CD4-positive, CD25-positive, alpha-beta regulatory T cell (primary cell): ENCODE results near the gene SMU1. TPM values are rescaled to one million over a fixed set of nuclear protein-coding genes. Genes with fewer than 3 reads are reported as not detected.

Experiments used
- ATAC-seq, 2 donors: fragments of 150-1000 bp; cut with Tn5 transposase; one replicate each; pipeline ENCODE4 v1.10.0; 2021; ENCODE audit warnings: low read depth in 2 of 2, moderate number of reproducible peaks in 2 of 2, moderate library complexity in 1 of 2
- DNase-seq, 3 donors: peaks; one replicate each; pipeline versions ENCODE4 v3.0.0 to v3.0.0-alpha.2; 2012 to 2022; ENCODE audit warnings: mixed read lengths in 1 of 3
- H3K27ac ChIP-seq: one replicate; pipeline ENCODE4 v1.7.0; 2013; ENCODE audit warnings: mild to moderate bottlenecking, low read length; ENCODE audit not compliant: insufficient read depth, poor library complexity, severe bottlenecking
- H3K27me3 ChIP-seq: one replicate; pipeline ENCODE4 v1.7.0; 2013; ENCODE audit warnings: low read length; ENCODE audit not compliant: control insufficient read depth, insufficient read depth
- H3K36me3 ChIP-seq: one replicate; pipeline ENCODE4 v1.7.0; 2013; ENCODE audit warnings: mild to moderate bottlenecking, low read length, moderate library complexity; ENCODE audit not compliant: control insufficient read depth, insufficient read depth
- H3K4me1 ChIP-seq: 2 replicates; pipeline ENCODE4 v1.7.0; 2013; ENCODE audit warnings: mild to moderate bottlenecking, low read length; ENCODE audit not compliant: insufficient read depth, control insufficient read depth, poor library complexity, severe bottlenecking
- H3K4me3 ChIP-seq: one replicate; pipeline ENCODE4 v1.7.0; 2013; ENCODE audit warnings: low read depth, mild to moderate bottlenecking, low read length, moderate library complexity
- H3K9me3 ChIP-seq, 2 experiments: 1 replicate in 1 of 2; 2 replicates in 1 of 2; pipeline ENCODE4 v1.7.0; 2013; ENCODE audit warnings: low read length in 2 of 2, mild to moderate bottlenecking in 1 of 2, moderate library complexity in 1 of 2; ENCODE audit not compliant: control insufficient read depth in 2 of 2
- H3K27ac Mint-ChIP-seq, 3 donors: one replicate each; pipeline ENCODE4 v1.8.0; 2020 to 2022; ENCODE audit warnings: mild to moderate bottlenecking in 3 of 3, mixed read lengths in 3 of 3, moderate library complexity in 2 of 3
- H3K27me3 Mint-ChIP-seq: one replicate; pipeline ENCODE4 v1.8.0; 2022; ENCODE audit warnings: mild to moderate bottlenecking, mixed read lengths
- H3K36me3 Mint-ChIP-seq: one replicate; pipeline ENCODE4 v1.8.0; 2020; ENCODE audit warnings: mixed read lengths
- H3K4me1 Mint-ChIP-seq, 4 donors: one replicate each; pipeline ENCODE4 v1.8.0; 2020 to 2022; ENCODE audit warnings: mixed read lengths in 4 of 4, mild to moderate bottlenecking in 1 of 4
- H3K4me3 Mint-ChIP-seq, 4 donors: one replicate each; pipeline ENCODE4 v1.8.0; 2020 to 2022; ENCODE audit warnings: mild to moderate bottlenecking in 4 of 4, mixed read lengths in 4 of 4, moderate library complexity in 3 of 4
- H3K9me3 Mint-ChIP-seq, 7 donors: one replicate each; pipeline ENCODE4 v1.8.0; 2020 to 2022; ENCODE audit warnings: mixed read lengths in 7 of 7, mild to moderate bottlenecking in 3 of 7, moderate library complexity in 2 of 7
- polyA plus RNA-seq, 4 donors: library from polyadenylated mRNA; unstranded; fragments of 300-500 nt; fragmentation: Illumina TruSeq; gene quantifications; one replicate each; pipeline ENCODE4 v1.2.3, GENCODE V29; 2021
- total RNA-seq: library from RNA; stranded (reverse); gene quantifications from one replicate; pipeline ENCODE4 v1.2.3, GENCODE V29; 2022

SMU1 gene
- total and polyA plus RNA-seq, 5 donors from 2014 or later: 22.7 to 27.9 (median 24.5) TPM

- peaks cover 43% of the 10 kb centered on the region for H3K36me3 Mint-ChIP-seq
- H3K4me3 ChIP-seq: no peak overlapping the region
- H3K9me3 ChIP-seq: no peaks in the 10 kb centered on the region
- H3K27ac Mint-ChIP-seq: peak overlapping the region in 1 of 3 donors; percentile 62
- no peak overlapping the region for H3K27ac ChIP-seq
- H3K36me3 ChIP-seq: peaks cover 87% of the 10 kb centered on the region
- DNase-seq: no peak
- no peaks in the 10 kb centered on the region for H3K9me3 Mint-ChIP-seq
- no peak for ATAC-seq
- H3K4me1 Mint-ChIP-seq: peaks cover 7 to 24% (median 11%) of the 10 kb centered on the region in 4 donors
- H3K4me1 ChIP-seq: no peaks in the 10 kb centered on the region
- no peaks in the 10 kb centered on the region for H3K27me3 Mint-ChIP-seq
- H3K27me3 ChIP-seq: no peaks in the 10 kb centered on the region
- no peak overlapping the region for H3K4me3 Mint-ChIP-seq
Observed at GRCh38 chr9:33065157-33066076, 11.1 kb downstream of the SMU1 start.

- Mint-ChIP-seq H3K36me3 (peaks cover 38% of the 10 kb centered on the region), H3K9me3 (no peaks in the 10 kb centered on the region)
Observed at GRCh38 chr9:33051144-33051543, 25.3 kb downstream of the SMU1 start.

GRCh38 chr9:33049680-33050361, 26.7 kb downstream of the SMU1 start:
- Mint-ChIP-seq H3K4me3 (no peak overlapping the region), H3K36me3 (peaks cover 35% of the 10 kb centered on the region), H3K27me3 (no peaks in the 10 kb centered on the region), H3K27ac (peak overlapping the region in 1 of 3 donors; percentile 38), H3K9me3 (no peaks in the 10 kb centered on the region), H3K4me1 (peaks cover 4 to 15% (median 6%) of the 10 kb centered on the region in 4 donors)
- H3K4me3 ChIP-seq: no peak overlapping the region
- ATAC-seq (no peak), DNase-seq (no peak)
- no peaks in the 10 kb centered on the region for H3K9me3 ChIP-seq
- no peaks in the 10 kb centered on the region for H3K4me1 ChIP-seq
- peaks cover 63% of the 10 kb centered on the region for H3K36me3 ChIP-seq
- no peaks in the 10 kb centered on the region for H3K27me3 ChIP-seq
- no peak overlapping the region for H3K27ac ChIP-seq

More at GRCh38 chr9:33051144-33051543, 25.3 kb downstream of the SMU1 start:
- H3K9me3 ChIP-seq: no peaks in the 10 kb centered on the region
- DNase-seq (no peak), ATAC-seq (no peak)
- no peak overlapping the region for H3K4me3 ChIP-seq
- no peaks in the 10 kb centered on the region for H3K4me1 ChIP-seq
- H3K4me3 Mint-ChIP-seq: no peak overlapping the region
- H3K27ac Mint-ChIP-seq: peak overlapping the region in 1 of 3 donors; percentile 46
- no peaks in the 10 kb centered on the region for H3K27me3 Mint-ChIP-seq
- peaks cover under 1 to 15% (median 3%) of the 10 kb centered on the region in 4 donors for H3K4me1 Mint-ChIP-seq
- H3K27me3 ChIP-seq: no peaks in the 10 kb centered on the region
- H3K27ac ChIP-seq: no peak overlapping the region
- H3K36me3 ChIP-seq: peaks cover 69% of the 10 kb centered on the region

GRCh38 chr9:33048054-33048465, 28.4 kb downstream of the SMU1 start:
- H3K4me3 ChIP-seq: no peak overlapping the region
- Mint-ChIP-seq H3K27me3 (no peaks in the 10 kb centered on the region), H3K9me3 (no peaks in the 10 kb centered on the region), H3K36me3 (peaks cover 35% of the 10 kb centered on the region), H3K4me3 (no peak overlapping the region), H3K4me1 (peaks cover 13 to 23% (median 19%) of the 10 kb centered on the region in 4 donors), H3K27ac (peak overlapping the region in 1 of 3 donors; percentile 32)
- no peak overlapping the region for H3K27ac ChIP-seq
- peaks cover 46% of the 10 kb centered on the region for H3K36me3 ChIP-seq
- no peak for DNase-seq
- no peaks in the 10 kb centered on the region for H3K9me3 ChIP-seq
- H3K4me1 ChIP-seq: peaks cover 11% of the 10 kb centered on the region
- no peak for ATAC-seq
- no peaks in the 10 kb centered on the region for H3K27me3 ChIP-seq

GRCh38 chr9:33046061-33046460, 30.4 kb downstream of the SMU1 start:
- H3K36me3 Mint-ChIP-seq: peaks cover 29% of the 10 kb centered on the region
- H3K9me3 ChIP-seq: no peaks in the 10 kb centered on the region
- H3K4me1 Mint-ChIP-seq: peaks cover 13 to 26% (median 19%) of the 10 kb centered on the region in 4 donors
- H3K9me3 Mint-ChIP-seq: no peaks in the 10 kb centered on the region
- no peak overlapping the region for H3K27ac ChIP-seq
- ATAC-seq (no peak), DNase-seq (no peak)
- no peak overlapping the region for H3K4me3 ChIP-seq
- H3K4me3 Mint-ChIP-seq: peak overlapping the region in 1 of 4 donors; percentile 13
- H3K36me3 ChIP-seq: peaks cover 27% of the 10 kb centered on the region
- H3K27me3 ChIP-seq: no peaks in the 10 kb centered on the region
- peak overlapping the region in 2 of 3 donors; percentile 23 to 35 for H3K27ac Mint-ChIP-seq
- H3K27me3 Mint-ChIP-seq: no peaks in the 10 kb centered on the region
- peaks cover 11% of the 10 kb centered on the region for H3K4me1 ChIP-seq

- no peaks in the 10 kb centered on the region for H3K27me3 Mint-ChIP-seq
- DNase-seq: no peak
- Histone ChIP-seq H3K4me3 (peak overlapping the region; percentile 11), H3K27me3 (no peaks in the 10 kb centered on the region), H3K4me1 (peaks cover 11% of the 10 kb centered on the region), H3K36me3 (peaks cover 33% of the 10 kb centered on the region), H3K27ac (peak overlapping the region; percentile 70), H3K9me3 (no peaks in the 10 kb centered on the region)
- ATAC-seq: no peak
- peaks cover 13 to 23% (median 18%) of the 10 kb centered on the region in 4 donors for H3K4me1 Mint-ChIP-seq
- no peaks in the 10 kb centered on the region for H3K9me3 Mint-ChIP-seq
- peak overlapping the region; percentile 61 to 96 (median 83) for H3K4me3 Mint-ChIP-seq
- peak overlapping the region in 2 of 3 donors; percentile 84 to 89 for H3K27ac Mint-ChIP-seq
- peaks cover 26% of the 10 kb centered on the region for H3K36me3 Mint-ChIP-seq
Observed at GRCh38 chr9:33044677-33045282, 31.7 kb downstream of the SMU1 start.

GRCh38 chr9:33044162-33044673, 32.3 kb downstream of the SMU1 start:
- Mint-ChIP-seq H3K9me3 (no peaks in the 10 kb centered on the region), H3K4me3 (peak overlapping the region; percentile 61 to 96 (median 83)), H3K36me3 (peaks cover 22% of the 10 kb centered on the region), H3K4me1 (peaks cover 13 to 22% (median 18%) of the 10 kb centered on the region in 4 donors), H3K27me3 (no peaks in the 10 kb centered on the region), H3K27ac (peak overlapping the region; percentile 83 to 89 (median 84))
- peaks cover 36% of the 10 kb centered on the region for H3K36me3 ChIP-seq
- peaks cover 11% of the 10 kb centered on the region for H3K4me1 ChIP-seq
- ATAC-seq: peak; percentile 60 to 72
- no peaks in the 10 kb centered on the region for H3K9me3 ChIP-seq
- no peaks in the 10 kb centered on the region for H3K27me3 ChIP-seq
- H3K27ac ChIP-seq: peak overlapping the region; percentile 70
- DNase-seq: peak; percentile 54 to 79 (median 59)
- H3K4me3 ChIP-seq: peak overlapping the region; percentile 78
